ENCODE data around the gene TNF. TPM values are rescaled to one million over a fixed set of nuclear protein-coding genes. Genes with fewer than 3 reads are reported as not detected.

TNF gene
- total and polyA plus RNA-seq, 2 of the 13 experiments (the other 11 are each of a cell fraction or from before 2014, with no cell fraction given): not detected

- TF ChIP-seq ZNF281 (CRISPR knock-in tag; IDR thresholded peaks at IDR 0.05; ENCODE audit: borderline replicate concordance) (peak; percentile 94), ZFP36L1 (CRISPR knock-in tag; IDR thresholded peaks at IDR 0.05) (peak; percentile 67; the same call in 1 of the 2 replicates), NONO (IDR thresholded peaks at IDR 0.05) (no peak), NONO (CRISPR knock-in tag; conservative IDR thresholded peaks at IDR 0.05) (no peak), ZNF598 (CRISPR knock-in tag; IDR thresholded peaks at IDR 0.05; ENCODE audit: borderline replicate concordance) (0 out of 2 replicates have a peak, but pooled peaks have one; percentile 53), ETV5 (CRISPR knock-in tag; IDR thresholded peaks at IDR 0.05; ENCODE audit: borderline replicate concordance) (peak; percentile 39; the same call in 1 of the 2 replicates), ZNF589 (CRISPR knock-in tag; conservative IDR thresholded peaks at IDR 0.05) (peak; percentile 75), ZNF33B (CRISPR knock-in tag; IDR thresholded peaks at IDR 0.05) (0 out of 2 replicates have a peak, but pooled peaks have one; percentile 59), PAF1 (CRISPR knock-in tag; IDR thresholded peaks at IDR 0.05) (peak; percentile 70; the same call in 1 of the 2 replicates), MEIS1 (CRISPR knock-in tag; IDR thresholded peaks at IDR 0.05; ENCODE audit: borderline replicate concordance) (0 out of 2 replicates have a peak, but pooled peaks have one; percentile 8), ZNF749 (CRISPR knock-in tag; IDR thresholded peaks at IDR 0.05; ENCODE audit: borderline replicate concordance) (0 out of 2 replicates have a peak, but pooled peaks have one; percentile 61), ZNF770 (CRISPR knock-in tag; IDR thresholded peaks at IDR 0.05) (0 out of 2 replicates have a peak, but pooled peaks have one; percentile 15), ZNF562 (CRISPR knock-in tag; IDR thresholded peaks at IDR 0.05; ENCODE audit: borderline replicate concordance) (no peak), POLR2A (IDR thresholded peaks at IDR 0.05; ENCODE audit: insufficient read depth in 1 of 2, low read depth in 2 of 2, low read length in 2 of 2) (0 out of 4 replicates have a peak, but pooled peaks of 1 of the 2 experiments have one; percentile 20), NPAS2 (CRISPR knock-in tag; IDR thresholded peaks at IDR 0.05; ENCODE audit: borderline replicate concordance) (peak; percentile 93; the same call in 1 of the 2 replicates)
- TF ChIP-seq, protein P1, sequence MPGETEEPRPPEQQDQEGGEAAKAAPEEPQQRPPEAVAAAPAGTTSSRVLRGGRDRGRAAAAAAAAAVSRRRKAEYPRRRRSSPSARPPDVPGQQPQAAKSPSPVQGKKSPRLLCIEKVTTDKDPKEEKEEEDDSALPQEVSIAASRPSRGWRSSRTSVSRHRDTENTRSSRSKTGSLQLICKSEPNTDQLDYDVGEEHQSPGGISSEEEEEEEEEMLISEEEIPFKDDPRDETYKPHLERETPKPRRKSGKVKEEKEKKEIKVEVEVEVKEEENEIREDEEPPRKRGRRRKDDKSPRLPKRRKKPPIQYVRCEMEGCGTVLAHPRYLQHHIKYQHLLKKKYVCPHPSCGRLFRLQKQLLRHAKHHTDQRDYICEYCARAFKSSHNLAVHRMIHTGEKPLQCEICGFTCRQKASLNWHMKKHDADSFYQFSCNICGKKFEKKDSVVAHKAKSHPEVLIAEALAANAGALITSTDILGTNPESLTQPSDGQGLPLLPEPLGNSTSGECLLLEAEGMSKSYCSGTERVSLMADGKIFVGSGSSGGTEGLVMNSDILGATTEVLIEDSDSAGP (CRISPR knock-in tag; IDR thresholded peaks at IDR 0.05; ENCODE audit: borderline replicate concordance): no peak
Measured at GRCh38 chr6:31541059-31541657, 34.2 kb upstream of the TNF start (continued).
